H1 (cell line): ENCODE measurements around the gene PKDREJ. TPM values are rescaled to one million over a fixed set of nuclear protein-coding genes. Genes with fewer than 3 reads are reported as not detected.

Experiments used
- CEBPB ChIP-seq: IDR thresholded peaks from 2 replicates; pipeline ENCODE4 v1.6.1; 2012; ENCODE audit warnings: low read depth, low read length
- FOSL1 ChIP-seq: IDR thresholded peaks from 2 replicates; pipeline ENCODE4 v1.6.1; 2011; ENCODE audit warnings: mild to moderate bottlenecking, low read depth, low read length, moderate library complexity; ENCODE audit not compliant: insufficient read depth
- JUN ChIP-seq: IDR thresholded peaks from 2 replicates; pipeline ENCODE4 v1.6.1; 2011; ENCODE audit warnings: low read depth, mild to moderate bottlenecking, improper control_type of control experiment, low read length
- RBBP5 ChIP-seq: IDR thresholded peaks from 2 replicates; pipeline ENCODE4 v1.7.1; 2012; ENCODE audit warnings: low read depth, mild to moderate bottlenecking, inconsistent platforms, low read length, moderate library complexity, borderline replicate concordance
- SAP30 ChIP-seq: fragments of 300-600 bp; sonication (generic); IDR thresholded peaks from 2 replicates; pipeline ENCODE4 v1.7.1; 2012; ENCODE audit warnings: low read length, moderate library complexity, mild to moderate bottlenecking, inconsistent platforms; ENCODE audit not compliant: insufficient read depth, insufficient replicate concordance
- SP2 ChIP-seq: IDR thresholded peaks from 2 replicates; pipeline ENCODE4 v1.6.1; 2012; ENCODE audit warnings: mild to moderate bottlenecking, low read length, inconsistent platforms
- polyA plus RNA-seq, 7 experiments: library from polyadenylated mRNA; depleted of rRNA in 3 of 7; stranded (reverse) in 5 of 7; unstranded in 2 of 7; fragments of >200 nt in 5 of 7; fragments of 200-250 nt in 2 of 7; gene quantifications; 1 replicate in 5 of 7; 2 replicates in 1 of 7; 4 replicates in 1 of 7; pipeline versions ENCODE4 v1.2.1 to v1.2.3, GENCODE V29; 2011 to 2013; ENCODE audit warnings: missing spikeins in 2 of 7, mixed read lengths in 2 of 7
- total RNA-seq: library from RNA; stranded (reverse); fragmentation: NEBNext Ultra II Directional; extraction: Animal tissue kit (Norgen Biotek cat#: 25700); gene quantifications from 2 replicates; pipeline ENCODE4 v1.2.1, GENCODE V29; 2021
- TF ChIP-seq, protein P1 (sequence below): IDR thresholded peaks from 2 replicates; pipeline ENCODE4 v1.6.1; 2012; ENCODE audit warnings: inconsistent platforms

The PKDREJ gene
- total and polyA plus RNA-seq, 2 of the 8 experiments (the other 6 are each of a cell fraction or from before 2014, with no cell fraction given) = 0.02 to 0.04 TPM

DNA sequence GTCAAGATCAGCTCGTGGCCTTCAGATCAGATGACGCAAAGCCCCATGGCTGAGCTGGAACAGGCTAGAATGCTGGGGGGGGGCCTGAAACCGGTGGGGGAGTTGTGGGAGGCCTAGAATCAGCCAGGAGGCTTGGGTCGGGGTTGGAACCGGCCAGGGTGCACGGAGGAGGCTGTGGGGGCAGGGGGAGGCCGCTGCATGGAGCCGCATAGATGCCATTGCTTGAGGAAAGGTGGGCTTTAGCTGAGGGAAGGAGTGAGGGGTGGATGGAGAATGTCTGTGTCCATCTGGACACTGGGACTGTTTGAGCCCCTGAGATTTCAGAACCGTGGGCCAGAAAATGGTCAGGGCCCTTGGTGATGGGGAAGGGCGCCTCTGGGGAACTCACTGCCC, 38.2 kb downstream of the PKDREJ start (continued):
- no peak for TF ChIP-seq SAP30
- no peak for TF ChIP-seq SP2
- no peak for TF ChIP-seq CEBPB
- TF ChIP-seq, protein P1, sequence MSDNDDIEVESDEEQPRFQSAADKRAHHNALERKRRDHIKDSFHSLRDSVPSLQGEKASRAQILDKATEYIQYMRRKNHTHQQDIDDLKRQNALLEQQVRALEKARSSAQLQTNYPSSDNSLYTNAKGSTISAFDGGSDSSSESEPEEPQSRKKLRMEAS = no peak
- no peak for TF ChIP-seq FOSL1
- TF ChIP-seq JUN = no peak
- no peak for TF ChIP-seq RBBP5
